B cell (primary cell): Measurements from ENCODE around the gene KIAA1217. TPM values are rescaled to one million over a fixed set of nuclear protein-coding genes. Genes with fewer than 3 reads are reported as not detected.

Experiments
- ATAC-seq: fragments of 200-7000 bp; cut with Tn5 transposase; one replicate; pipeline ENCODE4 v1.10.0; 2021; ENCODE audit warnings: low read depth, mild to moderate bottlenecking, moderate number of reproducible peaks, moderate library complexity
- CTCF ChIA-PET: fragments of 350-600 bp; sonication (Branson Sonifier 250); formaldehyde crosslinking; loops from one replicate; lab custom pipeline; 2021; ENCODE audit warnings: antibody characterized with exemption, inconsistent platforms; lab: Charles Lee
- POLR2A ChIA-PET: fragments of 350-600 bp; sonication (Branson Sonifier 250); formaldehyde crosslinking; loops from one replicate; lab custom pipeline; 2021; ENCODE audit warnings: antibody characterized with exemption; lab: Charles Lee
- DNase-seq: peaks from one replicate; pipeline ENCODE4 v3.0.0; 2013
- H2AFZ ChIP-seq: 2 replicates; pipeline ENCODE4 v1.6.1; 2012; ENCODE audit warnings: mild to moderate bottlenecking, low read depth, low read length; ENCODE audit not compliant: insufficient read depth, poor library complexity, severe bottlenecking
- H3K27ac ChIP-seq, 2 donors: 1 replicate in 1 of 2; 2 replicates in 1 of 2; pipeline ENCODE4 v1.5.1; 2012 to 2013; ENCODE audit warnings: low read length in 2 of 2, mild to moderate bottlenecking in 2 of 2, moderate library complexity in 1 of 2
- H3K27me3 ChIP-seq, 4 experiments: fragments of 200-600 bp in 1 of 4; sonication (generic) in 1 of 4; replicated peaks in 1 of 4; 1 replicate in 2 of 4; 2 replicates in 2 of 4; pipeline versions ENCODE4 v1.6.1 to v1.7.0; 2013 to 2016; ENCODE audit warnings: low read length in 3 of 4, mild to moderate bottlenecking in 2 of 4, mixed read lengths in 1 of 4, moderate library complexity in 1 of 4; ENCODE audit not compliant: insufficient read depth in 4 of 4, control insufficient read depth in 3 of 4; ENCODE audit errors: control extremely low read depth in 1 of 4
- H3K36me3 ChIP-seq, 2 experiments: replicated peaks in 1 of 2; 1 replicate in 1 of 2; 2 replicates in 1 of 2; pipeline versions ENCODE4 v1.6.1 to v1.7.1; 2013; ENCODE audit warnings: low read length in 1 of 2; ENCODE audit not compliant: insufficient read depth in 2 of 2, control insufficient read depth in 1 of 2; ENCODE audit errors: control extremely low read depth in 1 of 2, extremely low read depth in 1 of 2
- H3K4me1 ChIP-seq, 2 donors: fragments of 200-600 bp in 1 of 2; sonication (generic) in 1 of 2; 1 replicate in 1 of 2; 2 replicates in 1 of 2; pipeline versions ENCODE4 v1.5.1 to v1.6.1; 2013 to 2017; ENCODE audit warnings: low read length in 2 of 2; ENCODE audit not compliant: control insufficient read depth in 2 of 2, insufficient read depth in 2 of 2
- H3K4me2 ChIP-seq: replicated peaks from 2 replicates; pipeline ENCODE3; 2012; ENCODE audit warnings: mild to moderate bottlenecking, low read depth, low read length; ENCODE audit not compliant: poor library complexity, severe bottlenecking
- H3K4me3 ChIP-seq, 5 experiments: fragments of 200-600 bp in 1 of 5; sonication (generic) in 1 of 5; 1 replicate in 3 of 5; 2 replicates in 2 of 5; pipeline versions ENCODE4 v1.5.1 to v1.7.0; 2011 to 2016; ENCODE audit warnings: low read length in 4 of 5, mild to moderate bottlenecking in 4 of 5, low read depth in 2 of 5, control low read depth in 1 of 5, moderate library complexity in 1 of 5; ENCODE audit not compliant: insufficient read depth in 1 of 5; ENCODE audit errors: control extremely low read depth in 1 of 5, extremely low read depth in 1 of 5
- H3K79me2 ChIP-seq: fragments of 200-600 bp; sonication (generic); one replicate; pipeline ENCODE4 v1.6.0; 2016; ENCODE audit warnings: low read length; ENCODE audit not compliant: control insufficient read depth, insufficient read depth
- H3K9ac ChIP-seq: fragments of 200-600 bp; sonication (generic); 2 replicates; pipeline ENCODE4 v1.6.1; 2017; ENCODE audit warnings: mild to moderate bottlenecking, low read length, moderate library complexity
- H3K9me3 ChIP-seq, 3 donors: one replicate each; pipeline versions ENCODE4 v1.6.1 to v1.7.1; 2013; ENCODE audit warnings: low read length in 2 of 3; ENCODE audit not compliant: control insufficient read depth in 2 of 3, insufficient read depth in 1 of 3; ENCODE audit errors: control extremely low read depth in 1 of 3
- H4K20me1 ChIP-seq: 2 replicates; pipeline ENCODE4 v1.6.0; 2012; ENCODE audit warnings: mild to moderate bottlenecking, low read length; ENCODE audit not compliant: insufficient read depth, control insufficient read depth, poor library complexity, severe bottlenecking
- H3K27ac Mint-ChIP-seq: one replicate; pipeline ENCODE4 v1.8.0; 2021; ENCODE audit warnings: mixed read lengths
- H3K27me3 Mint-ChIP-seq: one replicate; pipeline ENCODE4 v1.8.0; 2021; ENCODE audit warnings: mixed read lengths
- H3K4me1 Mint-ChIP-seq: one replicate; pipeline ENCODE4 v1.8.0; 2021; ENCODE audit warnings: mixed read lengths
- H3K4me3 Mint-ChIP-seq: one replicate; pipeline ENCODE4 v1.8.0; 2021; ENCODE audit warnings: mixed read lengths
- H3K9me3 Mint-ChIP-seq: one replicate; pipeline ENCODE4 v1.8.0; 2022; ENCODE audit warnings: mixed read lengths; ENCODE audit not compliant: insufficient read depth
- CTCF ChIP-seq: fragments of 200-600 bp; IDR thresholded peaks from one replicate; pipeline ENCODE4 v1.8.0; 2022; ENCODE audit warnings: antibody characterized with exemption, mild to moderate bottlenecking
- EZH2 ChIP-seq: IDR thresholded peaks from 2 replicates; pipeline ENCODE4 v1.6.1; 2012; ENCODE audit warnings: borderline replicate concordance, low read depth, mild to moderate bottlenecking, moderate library complexity, low read length; ENCODE audit not compliant: insufficient read depth, poor library complexity, severe bottlenecking
- WGBS: methylation state at CpG from one replicate; pipeline ENCODE4 v1.1.5; 2013; ENCODE audit warnings: missing lambda C conversion rate; ENCODE audit not compliant: insufficient coverage; 5-methylcytosine and 5-hydroxymethylcytosine counted together
- intact Hi-C: fragments of 100-400 bp; cut with micrococcal nuclease; formaldehyde crosslinking; loops from one replicate; pipeline ENCODE4 v1.10.0; 2022
- polyA plus RNA-seq: library from polyadenylated mRNA; depleted of rRNA; stranded (reverse); fragments of >200 nt; gene quantifications from 2 replicates; pipeline ENCODE4 v1.2.3, GENCODE V29; 2012
- total RNA-seq, 2 donors: library from RNA; stranded (reverse); fragments of 120-200 nt in 1 of 2; gene quantifications; 1 replicate in 1 of 2; 2 replicates in 1 of 2; pipeline versions ENCODE4 v1.2.3 to v1.2.4, GENCODE V29; 2013 to 2022

Gene KIAA1217
- total and polyA plus RNA-seq, 2 donors (not counting 1 experiment from before 2014, with no cell fraction given), result 0.67 TPM; not detected in 1

GRCh38 chr10:24544776-24545175, 335.8 kb downstream of the KIAA1217 start:
- Mint-ChIP-seq H3K4me3 (no peak overlapping the region), H3K27me3 (no peaks in the 10 kb centered on the region), H3K27ac (no peak overlapping the region), H3K9me3 (no peaks in the 10 kb centered on the region), H3K4me1 (no peaks in the 10 kb centered on the region)
- 90% methylated on average over 7 of the region's 10 CpGs for WGBS
- H3K27me3 ChIP-seq, result no peaks in the 10 kb centered on the region
- no peak overlapping the region for H3K4me3 ChIP-seq
- CTCF ChIA-PET, result no interaction called here
- H2AFZ ChIP-seq, result no peak overlapping the region
- no peak overlapping the region for H3K4me2 ChIP-seq
- H3K9ac ChIP-seq, result no peak overlapping the region
- no peaks in the 10 kb centered on the region for H4K20me1 ChIP-seq
- DNase-seq, result no peak
- ATAC-seq, result no peak
- no peaks in the 10 kb centered on the region for H3K4me1 ChIP-seq
- TF ChIP-seq EZH2 (no peak), CTCF (no peak)
- no peaks in the 10 kb centered on the region for H3K9me3 ChIP-seq
- intact Hi-C loops, result no loop called here
- POLR2A ChIA-PET, result no interaction called here
- H3K79me2 ChIP-seq, result no peaks in the 10 kb centered on the region
- H3K27ac ChIP-seq, result no peak overlapping the region
- H3K36me3 ChIP-seq, result no peaks in the 10 kb centered on the region

GRCh38 chr10:24545585-24545984, 336.6 kb downstream of the KIAA1217 start:
- H3K9me3 ChIP-seq, result no peaks in the 10 kb centered on the region
- DNase-seq (no peak), ATAC-seq (no peak)
- H3K27ac Mint-ChIP-seq, result no peak overlapping the region
- no peaks in the 10 kb centered on the region for H3K4me1 Mint-ChIP-seq
- H3K4me1 ChIP-seq, result no peaks in the 10 kb centered on the region
- H3K27me3 Mint-ChIP-seq, result no peaks in the 10 kb centered on the region
- H3K79me2 ChIP-seq, result no peaks in the 10 kb centered on the region
- H3K36me3 ChIP-seq, result no peaks in the 10 kb centered on the region
- no peak overlapping the region for H3K9ac ChIP-seq
- H4K20me1 ChIP-seq, result no peaks in the 10 kb centered on the region
- no peak overlapping the region for H3K4me2 ChIP-seq
- TF ChIP-seq EZH2 (no peak), CTCF (no peak)
- ChIA-PET POLR2A (no interaction called here), CTCF (interaction anchor here (0.6 to 1.2 kb wide), 2 partner anchors 12 to 1239 kb away, joined by 3 read pairs; no protein-coding TSS in a partner anchor)
- H3K4me3 ChIP-seq, result no peak overlapping the region
- H3K9me3 Mint-ChIP-seq, result no peaks in the 10 kb centered on the region
- WGBS, result 100% methylated on average over 2 of the region's 3 CpGs
- H3K4me3 Mint-ChIP-seq, result no peak overlapping the region
- intact Hi-C loops, result no loop called here
- no peaks in the 10 kb centered on the region for H3K27me3 ChIP-seq
- H2AFZ ChIP-seq, result no peak overlapping the region
- H3K27ac ChIP-seq, result no peak overlapping the region
